HepG2 (cell line): ENCODE results near the gene ETNK1. TPM values are rescaled to one million over a fixed set of nuclear protein-coding genes. Genes with fewer than 3 reads are reported as not detected.

ENCODE experiments used
- CHD2 ChIP-seq: IDR thresholded peaks from 2 replicates; pipeline ENCODE4 v1.6.1; 2011; ENCODE audit warnings: low read depth, low read length, improper control_type of control experiment
- HNF4G ChIP-seq, 2 experiments: sonication (generic) in 1 of 2; formaldehyde crosslinking in 1 of 2; IDR thresholded peaks; 2 replicates each; pipeline versions ENCODE4 v1.4.0 to v1.6.1; 2011 to 2020; ENCODE audit warnings: borderline replicate concordance in 2 of 2, low read depth in 2 of 2, mild to moderate bottlenecking in 2 of 2, low read length in 1 of 2, missing genetic modification reagents in 1 of 2, moderate library complexity in 1 of 2
- MAZ ChIP-seq, 2 experiments: sonication (generic) in 1 of 2; formaldehyde crosslinking in 1 of 2; IDR thresholded peaks; 2 replicates each; pipeline versions ENCODE4 v1.5.0 to v1.6.1; 2012 to 2020; ENCODE audit warnings: low read depth in 2 of 2, mild to moderate bottlenecking in 2 of 2, borderline replicate concordance in 1 of 2, improper control_type of control experiment in 1 of 2, low read length in 1 of 2, missing genetic modification reagents in 1 of 2, moderate library complexity in 1 of 2
- MXD4 ChIP-seq: IDR thresholded peaks from 2 replicates; pipeline ENCODE4 v1.6.1; 2016; ENCODE audit warnings: mild to moderate bottlenecking, missing biosample characterization, missing genetic modification reagents
- NFIB ChIP-seq: sonication (generic); formaldehyde crosslinking; IDR thresholded peaks from 2 replicates; pipeline ENCODE4 v1.9.0; 2021; ENCODE audit warnings: missing genetic modification reagents, mild to moderate bottlenecking, borderline replicate concordance
- NR2F2 ChIP-seq: IDR thresholded peaks from 2 replicates; pipeline ENCODE4 v1.6.1; 2012; ENCODE audit warnings: low read depth, inconsistent platforms, borderline replicate concordance
- NR3C1 ChIP-seq: sonication (generic); formaldehyde crosslinking; IDR thresholded peaks from 2 replicates; pipeline ENCODE4 v1.4.0; 2020; ENCODE audit warnings: missing genetic modification reagents
- NRL ChIP-seq: sonication (generic); formaldehyde crosslinking; IDR thresholded peaks from 2 replicates; pipeline ENCODE4 v1.5.0; 2020; ENCODE audit warnings: missing genetic modification reagents, mild to moderate bottlenecking, moderate library complexity, borderline replicate concordance
- PAX8 ChIP-seq: sonication (generic); formaldehyde crosslinking; IDR thresholded peaks from 2 replicates; pipeline ENCODE4 v1.8.0; 2022; ENCODE audit warnings: mild to moderate bottlenecking, missing genetic modification reagents, borderline replicate concordance
- RBFOX2 ChIP-seq: fragments of 200-400 bp; formaldehyde crosslinking; IDR thresholded peaks from 2 replicates; pipeline ENCODE4 v1.6.1; 2017; ENCODE audit warnings: low read depth, mild to moderate bottlenecking, low read length
- REL ChIP-seq: sonication (generic); formaldehyde crosslinking; conservative IDR thresholded peaks from 2 replicates; pipeline ENCODE4 v1.8.0; 2022; ENCODE audit warnings: mild to moderate bottlenecking, missing genetic modification reagents, moderate library complexity
- RFXANK ChIP-seq: IDR thresholded peaks from 2 replicates; pipeline ENCODE4 v1.6.1; 2016
- SMAD9 ChIP-seq: sonication (generic); formaldehyde crosslinking; IDR thresholded peaks from 2 replicates; pipeline ENCODE4 v1.5.1; 2020; ENCODE audit warnings: mild to moderate bottlenecking, missing genetic modification reagents
- SP4 ChIP-seq: sonication (generic); formaldehyde crosslinking; IDR thresholded peaks from 2 replicates; pipeline ENCODE4 v1.8.1; 2023; ENCODE audit warnings: mild to moderate bottlenecking, missing genetic modification reagents
- SSRP1 ChIP-seq: IDR thresholded peaks from 2 replicates; pipeline ENCODE4 v1.6.1; 2016; ENCODE audit warnings: control low read depth
- TAF1 ChIP-seq: sonication (generic); formaldehyde crosslinking; IDR thresholded peaks from 2 replicates; pipeline ENCODE4 v1.4.0; 2020; ENCODE audit warnings: missing genetic modification reagents
- U2AF1 ChIP-seq: fragments of 200-400 bp; formaldehyde crosslinking; optimal IDR thresholded peaks from 2 replicates; pipeline ENCODE3; 2017; ENCODE audit warnings: mild to moderate bottlenecking, low read depth, low read length
- ZBTB1 ChIP-seq: sonication (generic); formaldehyde crosslinking; IDR thresholded peaks from 2 replicates; pipeline ENCODE4 v1.4.0; 2020; ENCODE audit warnings: missing genetic modification reagents, borderline replicate concordance
- ZNF24 ChIP-seq: fragments of 450-650 bp; IDR thresholded peaks from 2 replicates; pipeline ENCODE4 v1.6.1; 2017; ENCODE audit warnings: antibody characterized with exemption, mild to moderate bottlenecking
- ZNF264 ChIP-seq: sonication (generic); formaldehyde crosslinking; IDR thresholded peaks from 2 replicates; pipeline ENCODE4 v1.4.0; 2020; ENCODE audit warnings: missing genetic modification reagents
- ZNF30 ChIP-seq: sonication (generic); formaldehyde crosslinking; IDR thresholded peaks from 2 replicates; pipeline ENCODE4 v1.5.0; 2020; ENCODE audit warnings: mild to moderate bottlenecking, missing genetic modification reagents
- ZNF350 ChIP-seq: sonication (generic); formaldehyde crosslinking; IDR thresholded peaks from 2 replicates; pipeline ENCODE4 v1.4.0; 2020; ENCODE audit warnings: mild to moderate bottlenecking, low read depth, missing genetic modification reagents, borderline replicate concordance
- ZNF576 ChIP-seq: sonication (generic); formaldehyde crosslinking; IDR thresholded peaks from 2 replicates; pipeline ENCODE4 v1.4.0; 2020; ENCODE audit warnings: mild to moderate bottlenecking, missing genetic modification reagents
- ZNF720 ChIP-seq: sonication (generic); formaldehyde crosslinking; IDR thresholded peaks from 2 replicates; pipeline ENCODE4 v1.4.0; 2020; ENCODE audit warnings: missing genetic modification reagents
- ZNF816 ChIP-seq: sonication (generic); formaldehyde crosslinking; IDR thresholded peaks from 2 replicates; pipeline ENCODE4 v1.8.0; 2022; ENCODE audit warnings: missing genetic modification reagents, mild to moderate bottlenecking, borderline replicate concordance
- polyA plus RNA-seq, 8 experiments: library from polyadenylated mRNA; depleted of rRNA in 3 of 8; stranded (reverse) in 7 of 8; unstranded in 1 of 8; fragments of >200 nt; fragmentation: Illumina TruSeq in 4 of 8; extraction: Trizol in 4 of 8; gene quantifications; 2 replicates each; pipeline versions ENCODE4 v1.2.1 to v1.2.3, GENCODE V29; 2011 to 2016; ENCODE audit warnings: low read depth in 4 of 8, missing spikeins in 1 of 8, mixed read lengths in 1 of 8; ENCODE audit not compliant: insufficient read depth in 1 of 8
- total RNA-seq, 5 experiments: library from RNA; depleted of rRNA; stranded (reverse); fragments of >200 nt; fragmentation: Illumina TruSeq; extraction: Trizol; gene quantifications; 2 replicates each; pipeline ENCODE4 v1.2.3, GENCODE V29; 2016; ENCODE audit warnings: low read depth in 1 of 5
- TF ChIP-seq, protein P1 (sequence below): fragments of 450-650 bp; IDR thresholded peaks from 2 replicates; pipeline ENCODE4 v1.6.1; 2017; ENCODE audit warnings: mild to moderate bottlenecking

ETNK1 gene
- total and polyA plus RNA-seq, 2 of the 13 experiments (the other 11 are each of a cell fraction or from before 2014, with no cell fraction given): 14.4 to 55.7 TPM

- TF ChIP-seq MXD4 (CRISPR knock-in tag) (peak; percentile 74; the same call in 1 of the 2 replicates), RBFOX2 (peak; percentile 99), TAF1 (CRISPR knock-in tag) (peak; percentile 98), ZNF24 (no peak), RFXANK (no peak), SMAD9 (CRISPR knock-in tag) (no peak), ZNF264 (CRISPR knock-in tag) (0 out of 2 replicates have a peak, but pooled peaks have one; percentile 24), NR3C1 (no peak), SSRP1 (CRISPR knock-in tag) (no peak), SP4 (CRISPR knock-in tag) (peak; percentile 71), ZBTB1 (CRISPR knock-in tag) (no peak), CHD2 (no peak; the same call in 1 of the 2 replicates), ZNF816 (CRISPR knock-in tag) (peak; percentile 55), ZNF576 (CRISPR knock-in tag) (peak; percentile 66; the same call in 1 of the 2 replicates), ZNF720 (CRISPR knock-in tag) (no peak), NFIB (CRISPR knock-in tag) (no peak), NR2F2 (0 out of 2 replicates have a peak, but pooled peaks have one; percentile 33), MAZ (IDR thresholded peaks at IDR 0.05; ENCODE audit: borderline replicate concordance, low read depth, low read length) (no peak), MAZ (CRISPR knock-in tag; IDR thresholded peaks at IDR 0.05; ENCODE audit: low read depth) (peak; percentile 75; the same call in 1 of the 2 replicates), ZNF30 (CRISPR knock-in tag) (peak; percentile 92; the same call in 1 of the 2 replicates), U2AF1 (peak; percentile 81), ZNF350 (CRISPR knock-in tag) (peak; percentile 49; the same call in 1 of the 2 replicates), REL (CRISPR knock-in tag) (0 out of 2 replicates have a peak, but pooled peaks have one; percentile 51), HNF4G (IDR thresholded peaks at IDR 0.05; ENCODE audit: borderline replicate concordance, low read depth, low read length) (no peak; the same call in 1 of the 2 replicates), HNF4G (CRISPR knock-in tag; IDR thresholded peaks at IDR 0.05; ENCODE audit: borderline replicate concordance, low read depth) (peak; percentile 9; the same call in 1 of the 2 replicates), PAX8 (CRISPR knock-in tag) (peak; percentile 92; the same call in 1 of the 2 replicates), NRL (peak; percentile 55; the same call in 1 of the 2 replicates)
- TF ChIP-seq, protein P1, sequence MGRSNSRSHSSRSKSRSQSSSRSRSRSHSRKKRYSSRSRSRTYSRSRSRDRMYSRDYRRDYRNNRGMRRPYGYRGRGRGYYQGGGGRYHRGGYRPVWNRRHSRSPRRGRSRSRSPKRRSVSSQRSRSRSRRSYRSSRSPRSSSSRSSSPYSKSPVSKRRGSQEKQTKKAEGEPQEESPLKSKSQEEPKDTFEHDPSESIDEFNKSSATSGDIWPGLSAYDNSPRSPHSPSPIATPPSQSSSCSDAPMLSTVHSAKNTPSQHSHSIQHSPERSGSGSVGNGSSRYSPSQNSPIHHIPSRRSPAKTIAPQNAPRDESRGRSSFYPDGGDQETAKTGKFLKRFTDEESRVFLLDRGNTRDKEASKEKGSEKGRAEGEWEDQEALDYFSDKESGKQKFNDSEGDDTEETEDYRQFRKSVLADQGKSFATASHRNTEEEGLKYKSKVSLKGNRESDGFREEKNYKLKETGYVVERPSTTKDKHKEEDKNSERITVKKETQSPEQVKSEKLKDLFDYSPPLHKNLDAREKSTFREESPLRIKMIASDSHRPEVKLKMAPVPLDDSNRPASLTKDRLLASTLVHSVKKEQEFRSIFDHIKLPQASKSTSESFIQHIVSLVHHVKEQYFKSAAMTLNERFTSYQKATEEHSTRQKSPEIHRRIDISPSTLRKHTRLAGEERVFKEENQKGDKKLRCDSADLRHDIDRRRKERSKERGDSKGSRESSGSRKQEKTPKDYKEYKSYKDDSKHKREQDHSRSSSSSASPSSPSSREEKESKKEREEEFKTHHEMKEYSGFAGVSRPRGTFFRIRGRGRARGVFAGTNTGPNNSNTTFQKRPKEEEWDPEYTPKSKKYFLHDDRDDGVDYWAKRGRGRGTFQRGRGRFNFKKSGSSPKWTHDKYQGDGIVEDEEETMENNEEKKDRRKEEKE: no peak
These were observed at the start of gene ETNK1 (continued) for GRCh38 chr12:22624870-22625761.
